ENCODE measurements around the gene SPP1. TPM values are rescaled to one million over a fixed set of nuclear protein-coding genes. Genes with fewer than 3 reads are reported as not detected.
"Not testable (repeated sequence)": the region's sequence is repeated elsewhere in the genome, so short reads cannot be mapped to it uniquely, and the experiment has no call there.

The SPP1 gene
- total RNA-seq, 1 experiment from 2014 or later: 0.99 TPM

GRCh38 chr4:88022289-88022688 is 46.8 kb downstream of the SPP1 start:
- DNase-seq (ENCODE audit: low spot score): no peak

GRCh38 chr4:88025868-88026661 is 50.6 kb downstream of the SPP1 start:
- DNase-seq (ENCODE audit: low spot score): not testable (repeated sequence)

- DNase-seq (ENCODE audit: low spot score): no peak
Measured at GRCh38 chr4:88027611-88028608, 52.4 kb downstream of the SPP1 start.

GRCh38 chr4:88028946-88029345 is 53.4 kb downstream of the SPP1 start:
- no peak for DNase-seq (ENCODE audit: low spot score)

GRCh38 chr4:88029556-88029955 is 54.0 kb downstream of the SPP1 start:
- no peak for DNase-seq (ENCODE audit: low spot score)

GRCh38 chr4:88030565-88031310 is 55.2 kb downstream of the SPP1 start:
- no peak for DNase-seq (ENCODE audit: low spot score)

Small RNA genes lying within 50 kb of the gene (small RNA-seq; reads per million reads assigned to genes)
- gene RNU1-36P: not detected

Other genes with a start within 250 kb of the SPP1 start
- not detected in 2 replicates for gene IBSP, start 176.2 kb upstream of the SPP1 start, total RNA-seq (2014; rRNA removed; shearing (Covaris generic))
- gene MEPE, start 142.7 kb upstream of the SPP1 start, total RNA-seq (2014; rRNA removed; shearing (Covaris generic)): not detected in 2 replicates
- 4.4 and 7.8 TPM in 2 replicates for gene PKD2, start 31.9 kb downstream of the SPP1 start, total RNA-seq (2014; rRNA removed; shearing (Covaris generic))
- gene ABCG2, start 182.9 kb downstream of the SPP1 start, total RNA-seq (2014; rRNA removed; shearing (Covaris generic)): 51.2 and 55.5 TPM in 2 replicates

Data from HT-29 (cell line).